AG09319 (cell line): ENCODE measurements around the gene TP53I3.

Source experiments
- DNase-seq: peaks from one replicate; pipeline ENCODE4 v3.0.0-alpha.2; 2010; ENCODE audit warnings: low read depth; ENCODE audit errors: extremely low read depth
- CTCF ChIP-seq: IDR thresholded peaks from 2 replicates; pipeline ENCODE4 v1.5.1; 2011; ENCODE audit warnings: low read depth, mild to moderate bottlenecking, inconsistent platforms, low read length, moderate library complexity

The TP53I3 gene

GRCh38 chr2:24088821-24089359, 4.3 kb upstream of the TP53I3 start:
- no peak for DNase-seq
- no peak for TF ChIP-seq CTCF

GRCh38 chr2:24087032-24087431, 2.4 kb upstream of the TP53I3 start:
- DNase-seq = no peak
- TF ChIP-seq CTCF = no peak

GRCh38 chr2:24086241-24086640, 1.6 kb upstream of the TP53I3 start:
- no peak for DNase-seq
- no peak for TF ChIP-seq CTCF

GRCh38 chr2:24085200-24085489, 511 bp upstream of the TP53I3 start:
- DNase-seq = no peak
- TF ChIP-seq CTCF = no peak

- peak; percentile 60 for DNase-seq
- peak; percentile 17 for TF ChIP-seq CTCF
Observed at GRCh38 chr2:24083567-24084385, 858 bp downstream of the TP53I3 start.

GRCh38 chr2:24082787-24083566, 1.7 kb downstream of the TP53I3 start:
- DNase-seq = no peak
- no peak for TF ChIP-seq CTCF

- DNase-seq = peak; percentile 24
- TF ChIP-seq CTCF = no peak
Observed at GRCh38 chr2:24080701-24081100, 3.9 kb downstream of the TP53I3 start.
